ENCODE data around the gene TRMT1L.

DNA sequence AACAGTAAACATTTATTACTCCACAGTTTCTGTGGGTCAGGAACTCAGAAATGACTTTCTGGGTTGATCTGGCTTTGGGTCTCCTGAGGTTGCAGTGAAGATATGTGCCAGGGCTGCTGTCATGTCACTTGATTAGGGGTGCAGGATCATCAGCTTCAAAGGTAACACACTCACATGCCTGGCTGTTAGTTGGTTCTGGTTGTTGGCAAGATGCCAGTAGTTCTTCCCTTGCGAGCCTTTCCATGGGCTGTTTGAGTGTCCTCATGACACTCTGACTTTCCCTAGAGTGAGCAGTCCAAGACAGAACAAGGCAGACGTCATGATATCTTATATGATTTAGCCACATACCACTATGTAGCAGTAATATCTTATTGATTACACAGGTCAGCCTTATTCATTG is 2.0 kb upstream of the TRMT1L start:
- no peak for TF ChIP-seq EZH2 (IDR thresholded peaks at IDR 0.05; ENCODE audit: borderline replicate concordance, low read depth, low read length, poor library complexity, severe bottlenecking)
- TF ChIP-seq, protein P1, sequence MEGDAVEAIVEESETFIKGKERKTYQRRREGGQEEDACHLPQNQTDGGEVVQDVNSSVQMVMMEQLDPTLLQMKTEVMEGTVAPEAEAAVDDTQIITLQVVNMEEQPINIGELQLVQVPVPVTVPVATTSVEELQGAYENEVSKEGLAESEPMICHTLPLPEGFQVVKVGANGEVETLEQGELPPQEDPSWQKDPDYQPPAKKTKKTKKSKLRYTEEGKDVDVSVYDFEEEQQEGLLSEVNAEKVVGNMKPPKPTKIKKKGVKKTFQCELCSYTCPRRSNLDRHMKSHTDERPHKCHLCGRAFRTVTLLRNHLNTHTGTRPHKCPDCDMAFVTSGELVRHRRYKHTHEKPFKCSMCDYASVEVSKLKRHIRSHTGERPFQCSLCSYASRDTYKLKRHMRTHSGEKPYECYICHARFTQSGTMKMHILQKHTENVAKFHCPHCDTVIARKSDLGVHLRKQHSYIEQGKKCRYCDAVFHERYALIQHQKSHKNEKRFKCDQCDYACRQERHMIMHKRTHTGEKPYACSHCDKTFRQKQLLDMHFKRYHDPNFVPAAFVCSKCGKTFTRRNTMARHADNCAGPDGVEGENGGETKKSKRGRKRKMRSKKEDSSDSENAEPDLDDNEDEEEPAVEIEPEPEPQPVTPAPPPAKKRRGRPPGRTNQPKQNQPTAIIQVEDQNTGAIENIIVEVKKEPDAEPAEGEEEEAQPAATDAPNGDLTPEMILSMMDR (conservative IDR thresholded peaks at IDR 0.05; ENCODE audit: low read depth, low read length) = no peak

Data from A673 (cell line).